ENCODE measurements around the gene PPP4R1.

PPP4R1 gene

GRCh38 chr18:9506046-9506792, 108.1 kb downstream of the PPP4R1 start:
- H3K36me3 Mint-ChIP-seq (ENCODE audit: low read depth): peaks cover 26% of the 10 kb centered on the region
- peaks cover 16% of the 10 kb centered on the region for H3K9me3 Mint-ChIP-seq
- DNase-seq: no peak
- H3K4me1 Mint-ChIP-seq (ENCODE audit: low read depth): peaks cover 37% of the 10 kb centered on the region
- no peak overlapping the region for H3K4me3 Mint-ChIP-seq
- no peaks in the 10 kb centered on the region for H3K27me3 Mint-ChIP-seq
- H3K27ac Mint-ChIP-seq: no peak overlapping the region

Measured in activated T-cell treated with anti-CD3 and anti-CD28 coated beads, Interleukin-2, amount 50 U/mL, for 24 hours (primary cell).